Renal cortical epithelial cell (primary cell): ENCODE measurements around the gene CTXN3. TPM values are rescaled to one million over a fixed set of nuclear protein-coding genes. Genes with fewer than 3 reads are reported as not detected.
"Not testable (repeated sequence)": the region's sequence is repeated elsewhere in the genome, so short reads cannot be mapped to it uniquely, and the experiment has no call there.

Experiments used
- DNase-seq: peaks from one replicate; pipeline ENCODE4 v3.0.0-alpha.2; 2011; ENCODE audit warnings: low read depth
- total RNA-seq: library from RNA; depleted of rRNA; stranded (reverse); fragments of >200 nt; gene quantifications from 2 replicates; pipeline ENCODE4 v1.2.3, GENCODE V29; 2014

CTXN3 gene
- total RNA-seq, 1 donor from 2014 or later, result not detected

DNA sequence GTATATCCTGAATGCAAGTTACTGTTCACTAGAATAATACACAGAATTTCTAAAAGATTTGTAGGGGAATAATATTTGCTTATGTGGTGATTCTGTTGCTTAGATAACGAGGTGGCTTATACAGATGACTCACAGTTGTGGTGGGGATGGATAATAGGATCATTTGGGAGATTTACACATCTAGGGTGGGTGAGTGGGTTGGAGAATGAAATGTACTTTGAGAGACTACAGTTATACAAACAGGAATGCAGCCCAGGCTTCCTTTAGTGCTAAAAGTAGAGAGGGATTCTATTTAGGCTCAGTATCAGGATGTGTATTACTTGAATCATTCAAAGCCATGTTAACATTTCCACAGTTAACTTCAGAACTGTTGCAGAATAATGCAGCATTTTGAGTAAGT is 1.8 kb downstream of the CTXN3 start:
- peak; percentile 67 for DNase-seq

DNA sequence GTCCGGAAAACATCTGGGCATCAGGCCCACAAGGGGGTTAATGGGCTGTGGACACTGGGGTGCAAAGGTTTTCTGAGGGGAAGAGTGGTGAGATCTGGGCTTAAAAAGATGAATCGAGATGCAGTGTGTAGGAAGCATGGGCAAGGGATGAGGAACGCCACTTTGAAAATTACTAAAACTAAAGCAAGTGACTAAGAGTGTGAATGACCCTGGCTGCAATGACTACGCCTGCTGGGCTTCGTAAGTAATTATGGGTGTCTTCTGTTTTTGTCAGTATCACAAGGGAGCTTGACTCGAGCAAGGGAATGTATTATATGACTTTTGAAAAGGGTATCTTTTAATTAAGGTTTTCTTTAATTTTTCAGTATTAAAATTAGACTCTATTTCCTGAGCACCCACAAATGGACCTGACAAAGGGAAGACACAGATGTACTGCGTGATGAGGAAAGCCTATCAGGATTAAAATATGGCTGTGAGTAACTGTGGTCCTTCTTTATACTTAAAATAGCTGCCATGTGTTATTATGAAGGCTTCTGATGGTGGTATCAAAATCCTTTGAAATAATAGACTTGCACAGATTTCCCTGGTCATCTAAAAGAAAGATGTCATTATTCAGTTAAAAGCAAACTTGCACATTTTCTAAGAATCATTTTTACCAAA is 4.2 kb downstream of the CTXN3 start:
- DNase-seq, result peak; percentile 16

DNA sequence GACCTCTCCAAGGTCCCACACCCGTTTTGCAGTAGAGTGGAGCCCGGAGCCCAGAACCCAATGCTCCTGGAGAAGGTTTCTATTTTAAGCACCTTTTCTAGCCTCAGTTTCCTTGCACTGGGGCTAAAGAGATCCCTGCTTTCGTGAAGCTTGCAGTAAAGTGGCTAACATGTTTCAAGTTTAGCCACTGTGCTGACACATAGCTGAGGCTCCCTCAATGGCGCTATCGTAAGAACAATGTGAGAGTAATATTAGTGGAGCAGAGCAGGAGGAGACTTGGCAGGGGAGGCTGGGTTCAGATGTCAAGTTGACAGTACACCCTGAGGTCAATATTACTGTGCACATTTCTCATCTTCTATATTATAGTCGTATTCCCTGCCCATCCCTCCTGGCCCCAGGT is 7.9 kb downstream of the CTXN3 start:
- no peak for DNase-seq

DNA sequence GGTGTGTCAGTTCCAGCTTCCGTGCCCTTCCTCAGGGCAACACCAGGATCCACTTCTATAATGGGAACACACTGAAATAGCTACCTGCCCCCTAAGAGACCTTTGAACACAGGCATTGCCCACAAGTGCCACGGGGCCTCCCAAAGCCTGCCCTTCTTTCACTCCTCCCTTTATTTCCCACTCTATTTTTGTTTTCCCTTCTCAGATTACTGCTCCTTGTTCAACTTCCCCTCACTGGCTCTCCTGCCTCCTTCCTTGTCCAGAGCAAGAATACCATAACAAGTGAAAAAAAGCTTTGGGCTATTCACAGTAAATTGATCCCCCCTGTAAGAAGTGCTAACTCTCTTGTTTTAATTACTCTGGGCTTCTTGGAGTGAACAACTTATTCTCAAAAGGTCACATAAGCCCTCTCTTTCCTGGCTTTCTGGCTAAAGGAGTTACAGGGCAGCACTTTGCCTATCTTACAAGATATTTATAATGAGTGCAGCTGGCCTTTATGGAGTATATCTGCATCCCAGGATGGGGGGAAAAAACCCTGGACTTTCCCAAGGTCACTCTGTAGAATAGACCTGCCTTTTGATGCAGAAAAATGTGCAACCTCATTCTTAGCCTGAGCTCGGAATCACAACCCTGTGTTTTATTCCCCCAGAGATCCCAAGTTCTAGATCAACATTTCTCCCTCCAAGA is 11.3 kb downstream of the CTXN3 start:
- no peak for DNase-seq

DNA sequence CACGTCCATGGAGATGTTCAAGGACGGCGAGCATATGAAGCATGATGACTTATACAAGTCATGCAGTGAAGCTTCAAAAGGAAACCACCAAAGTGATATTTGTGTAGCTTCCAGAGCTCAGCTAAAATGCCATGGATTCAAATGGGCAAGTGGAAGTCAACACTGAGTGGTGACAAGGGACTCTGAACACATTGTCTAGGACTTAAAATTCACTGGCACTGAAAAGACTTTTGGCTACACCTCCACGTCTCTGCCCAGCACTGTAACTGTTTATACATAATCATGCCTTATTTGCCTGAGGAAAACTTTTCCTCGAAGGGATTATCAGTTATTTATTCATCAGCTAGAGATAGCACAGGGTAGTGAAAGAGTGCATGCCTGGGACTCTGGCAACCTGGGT is 15.2 kb downstream of the CTXN3 start:
- no peak for DNase-seq

DNA sequence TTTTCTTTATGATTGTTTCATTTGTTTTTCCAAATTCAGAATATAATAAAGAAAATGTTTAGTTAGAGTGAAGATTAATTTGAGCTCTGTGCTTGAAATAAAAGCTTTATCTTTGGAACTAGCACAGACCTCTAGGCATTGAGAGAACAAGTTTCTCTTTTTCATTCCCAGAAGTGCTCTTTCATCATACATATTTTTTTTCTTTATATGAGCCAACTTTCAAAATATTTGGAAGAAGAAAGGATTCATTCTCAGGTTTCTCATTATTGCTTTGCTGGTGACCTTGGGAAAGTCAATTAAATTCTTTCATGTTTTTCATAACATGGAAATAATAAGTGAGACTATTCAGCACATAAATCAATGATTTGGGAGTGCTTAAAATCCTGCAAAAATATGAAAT is 16.8 kb downstream of the CTXN3 start:
- no peak for DNase-seq

DNA sequence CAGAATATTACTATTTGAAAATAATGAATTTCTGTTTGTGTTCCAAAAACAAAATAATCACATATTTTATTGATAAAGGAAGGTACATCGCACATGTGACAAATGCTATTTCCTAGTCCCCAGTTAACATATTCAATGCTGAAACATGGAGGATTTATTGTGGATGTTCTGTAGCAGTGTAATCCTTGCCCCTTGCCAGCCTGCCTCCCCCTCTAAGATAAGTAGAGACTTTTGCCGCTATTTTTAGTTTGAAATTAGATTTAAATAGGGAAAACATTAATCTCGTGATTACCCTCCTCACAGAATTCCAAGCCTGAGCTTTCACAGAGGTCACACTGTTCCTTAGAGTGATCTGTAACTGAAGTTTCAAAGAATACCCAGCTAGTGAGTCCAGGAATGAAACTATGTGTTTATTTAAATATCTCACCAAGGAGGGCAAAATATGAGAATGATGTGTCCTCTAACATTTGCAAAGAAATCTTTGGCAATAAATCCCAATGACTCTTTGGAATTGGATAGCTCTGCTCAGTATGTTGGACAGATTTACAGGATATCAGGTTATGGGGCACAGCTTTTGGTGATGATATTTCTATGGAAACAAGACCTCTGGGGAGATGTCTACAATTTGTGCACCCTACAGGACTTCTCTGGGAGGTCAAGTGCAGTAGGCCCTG is 17.3 kb downstream of the CTXN3 start:
- DNase-seq, result no peak

DNA sequence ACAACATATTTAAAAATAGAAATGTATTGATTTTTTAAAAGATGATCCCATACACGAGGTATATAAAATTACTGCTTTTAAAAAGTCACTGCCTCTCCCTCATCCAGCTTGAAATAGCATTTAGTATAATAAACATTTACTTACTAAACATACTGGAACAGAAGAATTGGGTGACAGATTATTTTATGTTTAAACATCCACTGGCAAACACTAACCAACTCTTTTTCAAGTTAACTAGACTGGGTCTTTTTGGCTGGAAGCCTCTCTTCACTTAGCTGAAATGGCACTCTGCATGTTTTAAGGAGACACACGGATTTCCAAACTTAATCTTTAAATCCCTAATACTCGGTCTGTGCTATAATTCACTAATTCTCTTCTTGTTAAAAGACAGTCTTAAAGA is 19.0 kb downstream of the CTXN3 start:
- no peak for DNase-seq

DNA sequence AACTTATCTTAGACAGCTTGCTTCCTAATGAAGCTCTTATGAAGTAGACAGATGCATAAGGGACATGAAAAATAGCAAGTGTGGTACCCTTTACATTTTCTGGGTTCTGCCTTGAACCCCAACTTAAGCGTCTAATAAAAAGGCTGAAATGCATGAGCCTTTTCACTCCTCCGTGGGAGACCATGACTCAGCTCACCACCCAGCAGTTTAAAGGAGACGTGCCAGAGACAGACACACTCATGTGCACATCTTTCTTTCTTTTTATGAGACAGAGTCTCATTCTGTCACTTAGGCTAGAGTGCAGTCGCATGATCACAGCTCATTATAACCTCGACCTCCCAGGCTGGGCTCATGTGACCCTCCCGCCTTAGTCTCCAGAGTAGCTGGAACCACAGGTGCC is 22.3 kb downstream of the CTXN3 start:
- no peak for DNase-seq

DNA sequence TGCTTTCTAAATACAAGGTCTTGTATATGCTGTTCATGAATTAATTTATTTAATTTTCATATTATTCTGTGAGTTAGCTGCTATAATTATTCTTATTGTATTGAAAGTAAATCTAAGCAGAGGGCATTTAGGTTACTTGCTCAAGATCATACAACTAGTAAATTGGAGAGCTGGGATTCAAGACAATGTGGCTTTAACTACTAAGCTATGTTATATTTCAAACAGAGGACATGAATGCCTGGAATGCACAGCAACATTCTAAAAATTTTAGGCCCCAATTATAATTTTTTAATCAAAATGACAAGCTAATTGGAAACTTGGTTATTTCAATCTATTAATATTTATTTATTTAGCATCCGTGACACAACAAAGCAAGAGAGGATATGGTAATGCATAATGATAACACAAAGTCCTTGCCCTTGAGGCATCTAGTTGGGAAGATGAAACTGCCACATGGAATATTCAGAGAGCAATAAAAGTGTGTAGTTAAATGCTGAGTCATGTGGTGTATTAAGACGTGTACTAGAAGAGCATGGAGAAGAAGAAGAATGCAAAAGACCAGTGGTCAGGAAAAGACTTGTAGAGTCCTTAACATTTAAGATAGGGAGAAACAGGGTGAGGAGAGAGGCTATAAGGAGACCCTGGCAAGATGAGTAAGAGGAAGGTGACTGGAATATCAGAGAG is 24.4 kb downstream of the CTXN3 start:
- DNase-seq, result peak; percentile 19

DNA sequence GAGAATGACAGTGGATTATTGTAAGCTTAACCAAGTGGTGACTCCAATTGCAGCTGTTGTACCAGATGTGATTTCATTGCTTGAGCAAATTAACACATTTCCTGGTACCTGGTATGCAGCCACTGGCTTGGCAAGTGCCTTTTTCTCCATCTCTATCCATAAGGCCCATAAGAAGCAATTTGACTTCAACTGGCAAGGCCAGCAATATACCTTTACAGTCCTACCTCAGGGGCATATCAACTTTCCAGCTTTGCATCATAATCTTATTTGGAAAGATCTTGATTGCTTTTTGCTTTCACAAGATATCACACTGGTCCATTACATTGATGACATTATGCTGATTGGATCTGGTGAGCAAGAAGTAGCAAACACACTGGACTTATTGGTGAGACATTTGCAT is 28.1 kb downstream of the CTXN3 start:
- not testable (repeated sequence) for DNase-seq

DNA sequence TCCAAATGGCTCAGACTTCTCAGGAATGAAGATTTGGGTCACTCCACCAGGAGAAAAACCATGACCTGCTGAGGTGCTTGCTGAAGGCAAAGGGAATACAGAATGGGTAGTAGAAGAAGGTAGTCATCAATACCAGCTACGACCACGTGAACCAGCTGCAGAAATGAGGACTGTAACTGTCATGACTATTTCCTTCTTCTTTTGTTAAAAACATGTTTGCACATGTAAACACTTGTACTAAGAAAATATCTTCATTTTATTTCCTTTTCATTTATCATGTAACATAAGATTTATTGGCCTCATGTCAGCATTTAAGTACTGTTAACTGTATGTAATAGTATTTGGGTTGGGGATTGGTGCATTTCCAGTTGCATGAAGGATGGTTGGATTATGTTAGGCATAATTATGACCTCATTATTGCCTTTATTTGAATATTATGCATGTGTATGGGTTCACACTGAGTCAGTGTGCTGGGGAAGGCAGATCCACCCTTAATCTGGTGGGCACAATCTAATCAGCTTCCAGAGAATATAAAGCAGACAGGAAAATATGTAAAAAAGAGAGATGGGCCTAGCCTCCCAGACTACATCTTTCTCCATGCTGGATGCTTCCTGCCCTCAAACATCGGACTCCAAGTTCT is 30.9 kb downstream of the CTXN3 start:
- not testable (repeated sequence) for DNase-seq

DNA sequence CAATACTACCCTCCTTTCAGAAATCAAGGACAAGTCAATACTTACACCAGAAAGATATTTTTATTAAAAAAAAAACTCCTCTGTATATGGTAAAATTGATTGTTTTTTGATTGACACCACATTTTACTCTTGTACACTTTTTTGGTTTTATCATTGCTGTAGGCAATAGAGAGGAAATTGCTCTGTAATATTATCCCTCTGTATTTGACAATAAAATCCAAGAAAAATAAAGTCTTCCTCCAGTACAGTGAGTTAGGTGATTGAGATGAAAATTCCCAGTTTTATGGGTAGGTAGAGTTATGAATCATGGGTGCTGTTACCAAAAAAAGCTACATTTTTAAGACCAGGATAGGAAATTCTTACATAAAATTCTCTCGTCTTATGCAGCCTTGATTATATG is 31.7 kb downstream of the CTXN3 start:
- DNase-seq, result no peak

DNA sequence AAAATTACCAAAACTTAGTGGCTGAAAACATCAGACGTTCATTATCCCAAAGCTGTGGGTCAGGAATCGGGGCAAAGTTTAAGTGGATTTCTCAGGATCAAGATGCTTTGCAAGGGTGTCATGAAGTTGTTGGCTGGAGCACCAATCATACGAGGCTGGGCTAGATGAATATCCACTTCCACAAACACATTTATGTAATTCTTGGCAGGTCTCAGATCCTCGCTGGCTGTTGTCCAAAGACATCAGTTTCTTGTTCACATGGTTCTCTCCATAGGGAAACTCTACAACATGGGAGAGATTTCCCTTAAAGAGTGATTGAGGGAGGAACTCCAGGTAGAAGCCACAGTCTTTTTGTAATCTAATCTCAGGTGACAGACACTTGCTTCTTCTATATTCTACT is 34.1 kb downstream of the CTXN3 start:
- no peak for DNase-seq

DNA sequence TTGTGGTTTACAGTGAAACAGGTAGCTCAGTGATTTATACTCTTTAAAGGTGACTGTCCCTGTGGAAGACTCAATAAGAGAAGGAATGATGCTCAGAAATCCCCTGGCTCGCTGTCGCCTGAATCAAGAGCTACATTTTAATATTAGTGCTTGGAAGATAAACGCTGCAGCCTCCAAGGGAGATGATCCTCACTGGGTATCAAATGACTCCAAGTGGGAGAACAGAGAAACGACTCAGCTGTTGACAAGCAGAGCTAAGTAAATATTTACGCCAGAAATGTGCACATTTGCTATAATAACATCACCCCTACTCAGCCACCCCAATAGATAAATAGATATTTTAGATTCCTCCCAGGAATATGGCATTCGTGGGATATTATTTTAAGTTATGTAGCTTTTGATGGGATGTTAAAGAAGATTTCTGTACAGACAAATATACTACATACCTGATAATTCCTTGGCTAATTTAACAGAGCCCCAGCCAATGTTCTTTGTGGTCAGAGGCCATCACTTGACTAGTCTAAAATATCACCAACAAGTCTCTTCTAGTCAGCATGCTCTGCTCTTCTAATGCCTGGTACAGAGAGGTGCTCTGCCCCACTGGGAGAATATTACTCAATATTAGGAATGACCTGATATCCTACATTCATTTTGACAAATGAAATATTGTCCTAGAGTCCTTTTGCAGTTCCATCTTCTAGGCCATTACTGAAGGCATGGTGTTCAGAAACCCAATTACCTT is 36.0 kb downstream of the CTXN3 start:
- no peak for DNase-seq

DNA sequence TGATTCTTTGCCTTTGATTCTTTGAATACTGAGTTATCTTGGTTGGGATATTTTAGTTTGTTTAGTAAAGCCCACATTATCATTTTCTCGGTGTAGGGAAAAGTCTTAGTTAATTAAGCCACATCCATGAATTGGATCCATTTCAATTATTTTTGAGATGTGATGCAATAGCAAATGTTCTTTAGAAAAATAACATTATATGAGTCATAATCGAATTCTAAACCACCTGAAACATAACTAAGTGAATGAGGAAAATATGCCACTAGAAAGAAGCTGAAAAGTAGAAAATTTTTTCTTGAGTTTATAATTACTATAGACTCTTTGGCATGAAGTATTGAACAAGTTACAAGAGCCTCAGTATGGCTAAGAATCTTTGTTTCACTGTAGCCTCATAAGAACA is 36.8 kb downstream of the CTXN3 start:
- peak; percentile 29 for DNase-seq

DNA sequence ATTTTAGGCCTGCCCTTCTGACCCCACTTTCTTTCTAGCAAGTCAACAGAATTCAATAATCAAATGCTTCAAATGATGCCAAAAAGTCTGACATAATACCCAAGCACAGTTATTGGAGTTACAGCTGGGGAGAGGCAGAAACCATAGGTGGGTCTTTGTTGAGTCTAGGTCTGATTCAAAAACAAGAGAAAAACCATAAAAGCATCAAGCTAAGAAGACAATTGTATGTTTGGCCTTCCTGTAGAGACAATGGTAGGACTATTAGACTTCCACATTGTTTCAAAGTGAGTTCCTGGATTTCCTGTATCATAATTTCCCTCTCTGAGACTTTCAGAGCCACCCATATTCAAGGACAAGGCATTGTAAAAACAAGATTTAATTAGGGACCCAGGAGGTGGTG is 37.5 kb downstream of the CTXN3 start:
- no peak for DNase-seq

DNA sequence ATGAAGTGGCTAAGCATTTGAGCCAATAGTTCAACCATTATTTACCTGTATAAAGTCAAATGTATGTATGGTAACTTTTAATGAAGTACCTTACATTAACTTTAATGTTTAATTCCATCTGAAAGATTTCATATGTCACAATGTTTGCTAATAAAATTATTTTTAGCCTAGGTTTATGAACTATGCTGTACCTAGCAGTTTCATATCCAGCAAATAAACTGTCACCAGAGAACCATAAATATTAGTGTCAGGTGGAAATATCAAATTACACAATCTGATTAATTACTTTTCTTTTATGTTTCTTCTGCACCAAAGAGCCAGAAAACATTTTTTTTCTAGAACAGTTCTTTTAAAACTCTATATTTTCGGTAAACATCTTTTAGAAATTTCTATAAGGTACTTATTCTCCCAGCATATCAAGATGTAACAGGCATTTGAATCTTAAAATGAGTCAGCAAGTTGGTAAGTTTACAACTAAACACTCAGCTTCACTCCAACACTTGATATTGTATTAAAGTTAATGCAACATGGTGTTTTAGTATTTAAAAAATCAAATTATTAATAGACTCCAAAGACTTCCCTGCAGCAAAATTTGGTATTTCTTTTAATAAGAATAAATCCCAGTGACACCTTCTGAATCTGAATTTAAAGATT is 45.8 kb downstream of the CTXN3 start:
- DNase-seq, result no peak

DNA sequence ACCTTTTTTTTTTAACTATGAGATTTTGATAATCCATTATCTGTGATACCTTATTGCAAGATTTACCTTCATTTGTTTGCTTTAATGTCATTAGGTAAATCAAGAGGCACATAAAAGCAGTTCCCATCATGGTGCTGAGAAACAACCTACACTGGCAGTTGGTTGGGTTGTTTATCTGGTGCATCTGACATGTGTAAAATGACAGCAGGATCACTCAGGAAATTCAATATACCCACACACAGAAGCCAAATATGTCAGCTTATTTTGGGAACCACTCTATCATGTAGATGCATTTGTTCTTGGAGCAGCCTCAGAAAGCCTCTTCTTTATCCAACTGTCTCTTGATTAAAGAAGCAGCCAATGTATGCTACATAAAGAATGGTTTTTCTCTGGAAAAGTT is 46.5 kb downstream of the CTXN3 start:
- DNase-seq, result no peak

DNA sequence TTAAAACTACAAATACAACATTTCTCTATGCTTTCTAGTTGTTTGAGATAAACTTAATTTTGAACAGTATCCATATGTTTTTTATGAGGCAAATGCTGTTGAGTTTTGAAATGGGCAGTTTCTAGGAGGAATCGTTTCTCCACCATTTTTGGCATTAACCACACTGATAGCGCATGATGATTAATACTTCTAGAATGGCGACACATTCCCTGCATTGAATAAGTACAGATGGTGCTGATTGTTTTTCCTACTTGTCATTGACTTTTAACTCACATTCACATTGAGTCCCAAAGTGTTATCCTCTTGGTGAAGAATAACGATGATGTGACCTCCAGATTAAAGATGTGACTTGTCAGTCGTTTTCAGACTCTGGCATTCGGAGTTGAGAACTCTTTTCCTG is 47.8 kb downstream of the CTXN3 start:
- DNase-seq, result peak; percentile 11
